Liver (tissue), 9 donors: ENCODE results near the gene GPR52. TPM values are rescaled to one million over a fixed set of nuclear protein-coding genes. Genes with fewer than 3 reads are reported as not detected.

Experiments
- DNase-seq: peaks from one replicate; pipeline ENCODE4 v3.0.0-alpha.2; 2017; ENCODE audit warnings: low spot score
- H3K27ac ChIP-seq, 2 donors: one replicate each; pipeline ENCODE4 v1.7.0; 2013; ENCODE audit warnings: inconsistent platforms in 2 of 2, low read length in 2 of 2, control low read depth in 1 of 2, low read depth in 1 of 2, mild to moderate bottlenecking in 1 of 2
- H3K27me3 ChIP-seq, 4 donors: one replicate each; pipeline versions ENCODE4 v1.6.1 to v1.7.0; 2013; ENCODE audit warnings: low read length in 3 of 4, inconsistent platforms in 1 of 4, mild to moderate bottlenecking in 1 of 4, moderate library complexity in 1 of 4; ENCODE audit not compliant: control insufficient read depth in 4 of 4, insufficient read depth in 4 of 4
- H3K36me3 ChIP-seq, 4 donors: one replicate each; pipeline versions ENCODE4 v1.6.1 to v1.7.0; 2013; ENCODE audit warnings: low read length in 3 of 4, mild to moderate bottlenecking in 3 of 4, low read depth in 1 of 4, moderate library complexity in 1 of 4; ENCODE audit not compliant: control insufficient read depth in 4 of 4, insufficient read depth in 3 of 4
- H3K4me1 ChIP-seq, 4 donors: one replicate each; pipeline versions ENCODE4 v1.6.1 to v1.7.0; 2013; ENCODE audit warnings: low read length in 3 of 4, mild to moderate bottlenecking in 3 of 4, moderate library complexity in 1 of 4; ENCODE audit not compliant: control insufficient read depth in 4 of 4, insufficient read depth in 4 of 4
- H3K4me3 ChIP-seq, 3 donors: one replicate each; pipeline versions ENCODE4 v1.6.1 to v1.7.0; 2013; ENCODE audit warnings: low read length in 3 of 3, control low read depth in 1 of 3, low read depth in 1 of 3, mild to moderate bottlenecking in 1 of 3
- H3K9ac ChIP-seq, 2 donors: one replicate each; pipeline ENCODE4 v1.7.0; 2013; ENCODE audit warnings: low read length in 2 of 2, mild to moderate bottlenecking in 2 of 2, moderate library complexity in 2 of 2, control low read depth in 1 of 2, low read depth in 1 of 2
- H3K9me3 ChIP-seq, 4 donors: one replicate each; pipeline versions ENCODE4 v1.6.1 to v1.7.0; 2013; ENCODE audit warnings: low read length in 3 of 4; ENCODE audit not compliant: control insufficient read depth in 4 of 4
- EGR1 ChIP-seq, 2 donors: IDR thresholded peaks; 2 replicates each; pipeline ENCODE4 v1.6.1; 2016 to 2018; ENCODE audit warnings: antibody characterized with exemption in 2 of 2, low read depth in 2 of 2
- FOXA1 ChIP-seq: IDR thresholded peaks from 2 replicates; pipeline ENCODE4 v1.6.1; 2016; ENCODE audit warnings: antibody characterized with exemption
- FOXA2 ChIP-seq: IDR thresholded peaks from 2 replicates; pipeline ENCODE4 v1.6.1; 2016; ENCODE audit warnings: antibody characterized with exemption
- GABPA ChIP-seq, 2 donors: IDR thresholded peaks in 1 of 2; conservative IDR thresholded peaks in 1 of 2; 2 replicates each; pipeline ENCODE4 v1.6.1; 2016; ENCODE audit warnings: antibody characterized with exemption in 2 of 2, mild to moderate bottlenecking in 1 of 2, moderate library complexity in 1 of 2
- HNF4A ChIP-seq, 2 donors: conservative IDR thresholded peaks; 2 replicates each; pipeline ENCODE4 v1.6.1; 2016; ENCODE audit warnings: antibody characterized with exemption in 2 of 2, mild to moderate bottlenecking in 2 of 2
- HNF4G ChIP-seq: IDR thresholded peaks from 2 replicates; pipeline ENCODE4 v1.6.1; 2016; ENCODE audit warnings: antibody characterized with exemption
- JUND ChIP-seq, 2 donors: IDR thresholded peaks; 2 replicates each; pipeline ENCODE4 v1.6.1; 2016; ENCODE audit warnings: antibody characterized with exemption in 2 of 2
- NR2F2 ChIP-seq: IDR thresholded peaks from 2 replicates; pipeline ENCODE4 v1.6.1; 2016; ENCODE audit warnings: antibody characterized with exemption
- RAD21 ChIP-seq, 2 donors: IDR thresholded peaks; 2 replicates each; pipeline ENCODE4 v1.6.1; 2016; ENCODE audit warnings: antibody characterized with exemption in 2 of 2, mild to moderate bottlenecking in 2 of 2
- RXRA ChIP-seq, 2 donors: IDR thresholded peaks; 2 replicates each; pipeline ENCODE4 v1.6.1; 2017 to 2018; ENCODE audit warnings: antibody characterized with exemption in 2 of 2, mild to moderate bottlenecking in 1 of 2
- SP1 ChIP-seq: IDR thresholded peaks from 2 replicates; pipeline ENCODE4 v1.6.1; 2018; ENCODE audit warnings: antibody characterized with exemption, mild to moderate bottlenecking
- TAF1 ChIP-seq: conservative IDR thresholded peaks from 2 replicates; pipeline ENCODE4 v1.6.1; 2016; ENCODE audit warnings: antibody characterized with exemption, mild to moderate bottlenecking
- YY1 ChIP-seq: IDR thresholded peaks from 2 replicates; pipeline ENCODE4 v1.6.1; 2016; ENCODE audit warnings: antibody characterized with exemption, mild to moderate bottlenecking
- WGBS: extraction: QIAGEN DNeasy Blood & Tissue Kit; methylation state at CpG from one replicate; pipeline ENCODE4 v1.1.7; 2013; 5-methylcytosine and 5-hydroxymethylcytosine counted together
- polyA plus RNA-seq, 2 donors: library from polyadenylated mRNA; stranded (reverse) in 1 of 2; unstranded in 1 of 2; fragments of 200-250 nt in 1 of 2; fragments of >200 nt in 1 of 2; fragmentation: Nextera tagmentation in 1 of 2; extraction: Ambion mirVana in 1 of 2; gene quantifications; one replicate each; pipeline versions ENCODE4 v1.2.1 to v1.2.3, GENCODE V29; 2013 to 2015
- total RNA-seq, 2 donors: library from RNA; depleted of rRNA; stranded (reverse); fragments of >200 nt; gene quantifications; one replicate each; pipeline ENCODE4 v1.2.3, GENCODE V29; 2014
- TF ChIP-seq, protein P1 (sequence below): fragments of 150-350 bp; IDR thresholded peaks from 2 replicates; pipeline ENCODE4 v1.5.1; 2017; ENCODE audit warnings: improper control_type of control experiment, low read depth, low read length; ENCODE audit not compliant: missing input control
- TF ChIP-seq, protein P2 (sequence below): IDR thresholded peaks from 2 replicates; pipeline ENCODE4 v1.6.1; 2016; ENCODE audit warnings: antibody characterized with exemption, mild to moderate bottlenecking
- TF ChIP-seq, protein P3 (sequence below): IDR thresholded peaks from 2 replicates; pipeline ENCODE4 v1.6.1; 2016; ENCODE audit warnings: antibody characterized with exemption
- TF ChIP-seq, protein P4 (sequence below): IDR thresholded peaks from 2 replicates; pipeline ENCODE4 v1.6.1; 2016; ENCODE audit warnings: antibody characterized with exemption
- donor health status: healthy.
- donor health status: healthy.
- donor health status: healthy.
- donor health status: healthy.
- donor health status: healthy.

GPR52 gene
- total and polyA plus RNA-seq, 4 donors = 1.3 to 4.8 TPM; not detected in 2

DNA sequence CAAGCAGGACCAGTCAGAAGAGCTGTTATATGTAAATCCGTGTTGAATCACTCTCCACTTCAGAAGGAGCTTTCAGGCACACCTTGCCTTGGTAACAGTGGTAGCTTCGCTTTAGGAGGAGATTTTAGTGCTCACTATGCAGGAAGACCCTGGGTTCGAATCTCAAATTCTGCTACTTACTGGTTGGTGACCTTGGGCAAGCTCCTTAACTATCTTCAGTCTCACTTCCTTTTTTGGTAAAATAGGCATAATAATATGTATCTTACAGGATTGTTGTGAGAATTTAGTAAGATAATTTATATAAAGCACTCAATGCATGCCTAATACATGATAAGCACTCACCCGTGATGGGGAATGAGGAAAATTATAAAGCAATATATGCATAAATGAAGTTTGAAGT, 46.7 kb upstream of the GPR52 start:
- Histone ChIP-seq H3K27ac (no peak overlapping the region), H3K9ac (no peak overlapping the region), H3K4me1 (peaks cover 0 to 2% (median 0%) of the 10 kb centered on the region in 4 donors), H3K4me3 (no peak overlapping the region), H3K36me3 (no peaks in the 10 kb centered on the region), H3K27me3 (no peaks in the 10 kb centered on the region), H3K9me3 (no peaks in the 10 kb centered on the region)
- WGBS = 96% methylated on average over 4 of the region's 4 CpGs
- TF ChIP-seq SP1 (no peak), TAF1 (no peak), GABPA (IDR thresholded peaks at IDR 0.05 in 1 of 2, conservative IDR thresholded peaks at IDR 0.05 in 1 of 2) (no peak), RAD21 (IDR thresholded peaks at IDR 0.05) (no peak), NR2F2 (no peak), RXRA (IDR thresholded peaks at IDR 0.05) (no peak), JUND (IDR thresholded peaks at IDR 0.05) (no peak), FOXA2 (no peak), FOXA1 (no peak), HNF4A (conservative IDR thresholded peaks at IDR 0.05) (no peak), YY1 (no peak), HNF4G (no peak)
- TF ChIP-seq, protein P1, sequence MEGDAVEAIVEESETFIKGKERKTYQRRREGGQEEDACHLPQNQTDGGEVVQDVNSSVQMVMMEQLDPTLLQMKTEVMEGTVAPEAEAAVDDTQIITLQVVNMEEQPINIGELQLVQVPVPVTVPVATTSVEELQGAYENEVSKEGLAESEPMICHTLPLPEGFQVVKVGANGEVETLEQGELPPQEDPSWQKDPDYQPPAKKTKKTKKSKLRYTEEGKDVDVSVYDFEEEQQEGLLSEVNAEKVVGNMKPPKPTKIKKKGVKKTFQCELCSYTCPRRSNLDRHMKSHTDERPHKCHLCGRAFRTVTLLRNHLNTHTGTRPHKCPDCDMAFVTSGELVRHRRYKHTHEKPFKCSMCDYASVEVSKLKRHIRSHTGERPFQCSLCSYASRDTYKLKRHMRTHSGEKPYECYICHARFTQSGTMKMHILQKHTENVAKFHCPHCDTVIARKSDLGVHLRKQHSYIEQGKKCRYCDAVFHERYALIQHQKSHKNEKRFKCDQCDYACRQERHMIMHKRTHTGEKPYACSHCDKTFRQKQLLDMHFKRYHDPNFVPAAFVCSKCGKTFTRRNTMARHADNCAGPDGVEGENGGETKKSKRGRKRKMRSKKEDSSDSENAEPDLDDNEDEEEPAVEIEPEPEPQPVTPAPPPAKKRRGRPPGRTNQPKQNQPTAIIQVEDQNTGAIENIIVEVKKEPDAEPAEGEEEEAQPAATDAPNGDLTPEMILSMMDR = no peak
- TF ChIP-seq, protein P2, sequence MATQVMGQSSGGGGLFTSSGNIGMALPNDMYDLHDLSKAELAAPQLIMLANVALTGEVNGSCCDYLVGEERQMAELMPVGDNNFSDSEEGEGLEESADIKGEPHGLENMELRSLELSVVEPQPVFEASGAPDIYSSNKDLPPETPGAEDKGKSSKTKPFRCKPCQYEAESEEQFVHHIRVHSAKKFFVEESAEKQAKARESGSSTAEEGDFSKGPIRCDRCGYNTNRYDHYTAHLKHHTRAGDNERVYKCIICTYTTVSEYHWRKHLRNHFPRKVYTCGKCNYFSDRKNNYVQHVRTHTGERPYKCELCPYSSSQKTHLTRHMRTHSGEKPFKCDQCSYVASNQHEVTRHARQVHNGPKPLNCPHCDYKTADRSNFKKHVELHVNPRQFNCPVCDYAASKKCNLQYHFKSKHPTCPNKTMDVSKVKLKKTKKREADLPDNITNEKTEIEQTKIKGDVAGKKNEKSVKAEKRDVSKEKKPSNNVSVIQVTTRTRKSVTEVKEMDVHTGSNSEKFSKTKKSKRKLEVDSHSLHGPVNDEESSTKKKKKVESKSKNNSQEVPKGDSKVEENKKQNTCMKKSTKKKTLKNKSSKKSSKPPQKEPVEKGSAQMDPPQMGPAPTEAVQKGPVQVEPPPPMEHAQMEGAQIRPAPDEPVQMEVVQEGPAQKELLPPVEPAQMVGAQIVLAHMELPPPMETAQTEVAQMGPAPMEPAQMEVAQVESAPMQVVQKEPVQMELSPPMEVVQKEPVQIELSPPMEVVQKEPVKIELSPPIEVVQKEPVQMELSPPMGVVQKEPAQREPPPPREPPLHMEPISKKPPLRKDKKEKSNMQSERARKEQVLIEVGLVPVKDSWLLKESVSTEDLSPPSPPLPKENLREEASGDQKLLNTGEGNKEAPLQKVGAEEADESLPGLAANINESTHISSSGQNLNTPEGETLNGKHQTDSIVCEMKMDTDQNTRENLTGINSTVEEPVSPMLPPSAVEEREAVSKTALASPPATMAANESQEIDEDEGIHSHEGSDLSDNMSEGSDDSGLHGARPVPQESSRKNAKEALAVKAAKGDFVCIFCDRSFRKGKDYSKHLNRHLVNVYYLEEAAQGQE = no peak
- TF ChIP-seq, protein P3, sequence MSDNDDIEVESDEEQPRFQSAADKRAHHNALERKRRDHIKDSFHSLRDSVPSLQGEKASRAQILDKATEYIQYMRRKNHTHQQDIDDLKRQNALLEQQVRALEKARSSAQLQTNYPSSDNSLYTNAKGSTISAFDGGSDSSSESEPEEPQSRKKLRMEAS = no peak
- TF ChIP-seq, protein P4, sequence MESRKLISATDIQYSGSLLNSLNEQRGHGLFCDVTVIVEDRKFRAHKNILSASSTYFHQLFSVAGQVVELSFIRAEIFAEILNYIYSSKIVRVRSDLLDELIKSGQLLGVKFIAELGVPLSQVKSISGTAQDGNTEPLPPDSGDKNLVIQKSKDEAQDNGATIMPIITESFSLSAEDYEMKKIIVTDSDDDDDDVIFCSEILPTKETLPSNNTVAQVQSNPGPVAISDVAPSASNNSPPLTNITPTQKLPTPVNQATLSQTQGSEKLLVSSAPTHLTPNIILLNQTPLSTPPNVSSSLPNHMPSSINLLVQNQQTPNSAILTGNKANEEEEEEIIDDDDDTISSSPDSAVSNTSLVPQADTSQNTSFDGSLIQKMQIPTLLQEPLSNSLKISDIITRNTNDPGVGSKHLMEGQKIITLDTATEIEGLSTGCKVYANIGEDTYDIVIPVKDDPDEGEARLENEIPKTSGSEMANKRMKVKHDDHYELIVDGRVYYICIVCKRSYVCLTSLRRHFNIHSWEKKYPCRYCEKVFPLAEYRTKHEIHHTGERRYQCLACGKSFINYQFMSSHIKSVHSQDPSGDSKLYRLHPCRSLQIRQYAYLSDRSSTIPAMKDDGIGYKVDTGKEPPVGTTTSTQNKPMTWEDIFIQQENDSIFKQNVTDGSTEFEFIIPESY = no peak
- DNase-seq = no peak

DNA sequence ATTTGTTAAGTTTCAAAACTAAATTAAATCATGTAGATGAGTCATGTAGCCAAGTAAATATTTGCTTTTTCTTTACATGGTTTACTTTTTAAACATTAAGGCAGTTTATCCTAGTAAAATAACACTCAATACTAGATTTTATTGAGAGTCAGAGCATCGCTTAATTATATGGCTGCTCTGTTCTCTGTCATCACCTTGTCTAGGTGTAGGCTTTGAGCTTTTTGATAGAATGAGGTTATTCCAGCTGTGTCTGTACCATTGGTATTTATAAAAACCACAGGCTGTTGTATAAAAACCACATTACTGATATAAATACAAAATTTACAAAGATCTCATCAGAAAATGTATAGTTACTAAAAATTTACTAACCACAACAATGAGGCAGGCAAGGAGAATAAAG, 42.5 kb upstream of the GPR52 start:
- TF ChIP-seq SP1 = no peak
- TF ChIP-seq, protein P2 = no peak
- TF ChIP-seq, protein P4 = no peak
- TF ChIP-seq FOXA1 = no peak
- no peak for TF ChIP-seq NR2F2
- no peak for TF ChIP-seq HNF4G
- no peak for TF ChIP-seq GABPA (IDR thresholded peaks at IDR 0.05 in 1 of 2, conservative IDR thresholded peaks at IDR 0.05 in 1 of 2)
- no peak for TF ChIP-seq HNF4A (conservative IDR thresholded peaks at IDR 0.05)
- no peak for TF ChIP-seq EGR1 (IDR thresholded peaks at IDR 0.05; ENCODE audit: low read depth in 2 of 2)
- Histone ChIP-seq H3K27me3 (no peaks in the 10 kb centered on the region), H3K4me3 (no peak overlapping the region), H3K9me3 (no peaks in the 10 kb centered on the region), H3K36me3 (no peaks in the 10 kb centered on the region), H3K27ac (no peak overlapping the region), H3K4me1 (peaks cover 0 to 2% (median 0%) of the 10 kb centered on the region in 4 donors), H3K9ac (no peak overlapping the region)
- 89% methylated on average over 1 of the region's 1 CpG for WGBS
- DNase-seq = no peak
